ENCODE results near the gene MYO6.
"Not testable (repeated sequence)": the region's sequence is repeated elsewhere in the genome, so short reads cannot be mapped to it uniquely, and the experiment has no call there.

DNA sequence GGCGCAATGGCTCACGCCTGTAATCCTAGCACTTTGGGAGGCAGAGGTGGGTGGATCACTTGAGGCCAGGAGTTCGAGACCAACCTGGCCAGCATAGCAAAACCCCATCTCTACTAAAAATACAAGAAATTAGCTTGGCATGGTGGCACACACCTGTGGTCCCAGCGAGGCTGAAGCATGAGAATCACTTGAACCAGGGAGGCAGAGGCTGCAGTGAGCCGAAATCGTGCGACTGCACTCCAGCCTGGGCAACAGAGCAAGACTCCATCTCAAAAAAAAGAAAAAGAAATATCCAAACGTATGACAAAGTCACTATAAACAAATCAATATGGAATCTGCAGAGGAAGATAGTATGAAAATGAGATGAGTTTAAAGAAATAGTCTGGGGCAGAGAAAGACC, 18.0 kb upstream of the MYO6 start:
- not testable (repeated sequence) for TF ChIP-seq POLR2A (IDR thresholded peaks at IDR 0.05)
- TF ChIP-seq, protein P1, sequence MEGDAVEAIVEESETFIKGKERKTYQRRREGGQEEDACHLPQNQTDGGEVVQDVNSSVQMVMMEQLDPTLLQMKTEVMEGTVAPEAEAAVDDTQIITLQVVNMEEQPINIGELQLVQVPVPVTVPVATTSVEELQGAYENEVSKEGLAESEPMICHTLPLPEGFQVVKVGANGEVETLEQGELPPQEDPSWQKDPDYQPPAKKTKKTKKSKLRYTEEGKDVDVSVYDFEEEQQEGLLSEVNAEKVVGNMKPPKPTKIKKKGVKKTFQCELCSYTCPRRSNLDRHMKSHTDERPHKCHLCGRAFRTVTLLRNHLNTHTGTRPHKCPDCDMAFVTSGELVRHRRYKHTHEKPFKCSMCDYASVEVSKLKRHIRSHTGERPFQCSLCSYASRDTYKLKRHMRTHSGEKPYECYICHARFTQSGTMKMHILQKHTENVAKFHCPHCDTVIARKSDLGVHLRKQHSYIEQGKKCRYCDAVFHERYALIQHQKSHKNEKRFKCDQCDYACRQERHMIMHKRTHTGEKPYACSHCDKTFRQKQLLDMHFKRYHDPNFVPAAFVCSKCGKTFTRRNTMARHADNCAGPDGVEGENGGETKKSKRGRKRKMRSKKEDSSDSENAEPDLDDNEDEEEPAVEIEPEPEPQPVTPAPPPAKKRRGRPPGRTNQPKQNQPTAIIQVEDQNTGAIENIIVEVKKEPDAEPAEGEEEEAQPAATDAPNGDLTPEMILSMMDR (IDR thresholded peaks at IDR 0.05) = not testable (repeated sequence)
